DMS153 (cell line): ENCODE measurements around the gene CACHD1.
"Not testable (repeated sequence)": the region's sequence is repeated elsewhere in the genome, so short reads cannot be mapped to it uniquely, and the experiment has no call there.

ENCODE experiments used
- DNase-seq: peaks from one replicate; lab custom pipeline; 2025; lab: John Stamatoyannopoulos, UW

CACHD1 gene

DNA sequence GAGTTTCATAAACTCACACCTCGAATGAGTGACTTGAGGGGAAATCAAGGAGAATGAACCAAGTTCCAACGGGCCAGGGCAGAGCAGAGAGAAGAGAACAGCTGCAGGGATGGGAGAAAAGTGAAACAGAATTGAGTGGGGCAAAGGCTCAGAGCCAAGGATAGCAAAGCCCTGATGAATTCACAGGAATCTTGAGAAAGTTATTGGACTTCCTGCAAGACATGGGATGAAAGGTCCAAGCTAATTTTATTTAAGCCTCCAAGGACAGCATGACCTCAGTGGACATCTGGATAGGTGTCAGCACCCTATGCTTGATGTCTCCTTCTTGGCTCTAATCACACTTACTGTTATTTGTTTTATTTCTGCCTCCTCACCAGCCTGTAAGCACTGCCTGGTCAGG is 232.0 kb downstream of the CACHD1 start:
- DNase-seq = no peak

DNA sequence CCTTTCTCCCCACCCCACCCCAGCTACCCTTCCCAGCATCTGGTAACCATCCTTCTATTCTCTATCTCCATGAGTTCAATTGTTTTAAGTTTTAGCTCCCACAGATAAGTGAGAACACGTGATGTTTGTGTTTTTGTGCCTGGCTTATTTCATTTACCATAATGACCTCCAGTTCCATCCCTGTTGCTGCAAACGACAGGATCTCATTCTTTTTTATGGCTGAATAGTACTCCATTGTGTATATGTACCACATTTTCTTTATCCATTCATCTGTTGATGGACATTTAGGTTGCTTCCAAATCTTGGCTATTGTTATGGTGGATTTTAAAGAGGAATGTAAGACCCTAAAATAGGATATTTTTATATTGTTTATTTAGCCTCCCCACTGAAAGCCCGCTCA is 232.7 kb downstream of the CACHD1 start:
- not testable (repeated sequence) for DNase-seq

DNA sequence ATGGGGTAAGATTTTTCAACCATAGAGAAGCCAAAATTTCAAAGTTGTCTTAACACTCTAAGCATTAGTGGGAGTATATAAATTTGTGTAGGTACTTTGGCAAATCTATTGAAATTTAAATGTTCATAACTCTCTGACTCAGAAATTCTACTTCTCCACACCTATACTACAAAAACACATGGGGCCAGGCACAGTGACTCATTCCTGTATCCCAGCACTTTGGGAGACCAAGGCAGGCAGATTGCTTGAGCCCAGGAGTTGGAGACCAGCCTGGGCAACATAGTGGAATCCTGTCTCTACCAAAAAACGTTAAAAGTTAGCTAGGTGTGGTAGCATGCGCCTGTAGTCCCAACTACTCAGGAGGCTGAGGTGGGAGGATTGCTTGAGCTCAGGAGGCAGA is 233.7 kb downstream of the CACHD1 start:
- DNase-seq = no peak

DNA sequence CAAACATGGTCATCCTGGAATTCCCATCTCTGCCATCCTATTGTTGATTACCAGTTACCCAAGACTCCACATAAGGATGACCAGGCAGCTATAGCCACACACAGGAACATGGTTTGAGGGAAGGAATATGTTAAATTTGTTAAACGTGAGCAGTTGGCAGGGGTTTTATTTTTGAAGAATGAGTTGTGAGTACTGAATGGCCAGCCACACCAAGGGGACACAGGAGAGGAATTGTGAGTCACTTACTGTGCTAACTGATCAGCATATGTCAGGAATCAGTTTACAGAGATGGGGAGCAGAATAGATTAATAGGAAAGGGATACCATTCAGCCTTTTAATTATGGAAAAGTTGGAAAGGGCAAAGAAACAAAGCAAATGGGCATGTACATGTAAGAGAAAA is 235.7 kb downstream of the CACHD1 start:
- no peak for DNase-seq

DNA sequence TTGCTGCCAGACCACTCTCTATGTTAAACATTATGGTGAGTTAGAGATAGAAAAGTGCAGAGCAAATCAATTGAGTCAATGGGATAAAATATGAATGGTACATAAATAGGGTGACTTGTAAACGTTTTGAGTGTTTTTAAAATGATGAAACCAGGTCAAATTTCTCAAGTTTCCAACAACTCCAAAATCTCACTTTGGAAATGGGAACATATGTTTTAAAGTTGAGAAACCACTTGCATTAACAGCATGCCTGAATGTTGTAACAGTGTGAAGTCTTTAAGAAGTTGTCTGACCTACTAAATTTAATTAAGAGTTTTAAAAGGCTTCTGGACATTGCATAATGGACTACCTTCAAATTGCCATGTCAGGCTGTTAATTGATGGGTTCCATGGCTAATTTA is 241.3 kb downstream of the CACHD1 start:
- no peak for DNase-seq

DNA sequence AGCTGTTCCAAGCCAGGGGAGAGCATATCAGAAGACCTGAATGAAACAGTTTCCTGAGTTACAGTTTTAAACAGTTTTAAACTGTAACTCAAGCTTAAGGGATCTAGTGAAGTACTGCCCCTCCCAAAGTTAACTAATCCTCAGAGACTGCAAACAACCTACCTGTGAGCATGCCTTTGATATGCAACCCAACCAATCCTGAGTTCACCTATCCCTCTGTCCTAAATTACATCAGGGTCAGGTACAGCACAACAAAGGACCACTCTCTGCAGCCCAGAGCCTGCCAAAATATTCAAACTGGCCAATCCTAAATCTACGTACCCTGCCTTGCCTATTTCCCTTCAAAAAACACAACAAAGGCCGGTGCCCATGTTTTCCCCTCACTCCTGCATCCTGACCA is 242.1 kb downstream of the CACHD1 start:
- no peak for DNase-seq

DNA sequence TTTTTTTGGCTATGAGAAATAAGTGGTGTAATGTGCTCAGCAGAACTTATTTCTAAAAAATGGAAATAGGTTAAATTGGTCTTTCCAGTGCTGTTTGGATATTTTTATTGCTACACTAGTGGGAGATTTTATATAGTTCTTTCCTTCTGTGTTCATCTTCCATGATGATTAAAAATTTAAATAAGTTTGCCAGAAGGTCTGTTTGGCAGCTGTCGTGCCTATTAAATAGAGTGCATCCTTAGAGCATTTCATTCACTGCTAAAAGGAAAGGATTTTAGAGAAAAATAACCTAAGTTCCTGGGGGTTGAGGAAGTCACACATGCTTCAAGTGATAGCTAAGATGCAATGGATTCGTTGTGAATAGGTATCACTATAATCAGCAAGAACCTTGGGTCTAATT is 245.3 kb downstream of the CACHD1 start:
- no peak for DNase-seq

DNA sequence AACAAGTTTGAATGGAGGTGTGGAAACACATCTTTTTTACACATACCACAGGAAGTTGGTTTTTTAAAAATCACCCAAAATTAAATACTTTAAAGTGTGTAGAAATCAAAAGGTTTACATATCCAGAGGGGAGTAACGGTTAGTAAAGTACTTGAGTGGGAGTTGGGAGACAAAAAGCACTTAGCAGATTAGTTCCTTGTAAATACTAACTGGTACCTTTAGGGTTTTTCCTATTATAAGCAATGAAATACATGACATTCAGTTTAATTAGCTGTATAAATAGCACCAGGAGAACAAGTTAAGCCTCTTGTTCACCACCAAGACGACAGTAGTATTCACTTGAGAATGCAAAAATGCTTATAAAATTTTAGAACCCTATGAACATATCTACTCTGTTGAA is 251.2 kb downstream of the CACHD1 start:
- no peak for DNase-seq

DNA sequence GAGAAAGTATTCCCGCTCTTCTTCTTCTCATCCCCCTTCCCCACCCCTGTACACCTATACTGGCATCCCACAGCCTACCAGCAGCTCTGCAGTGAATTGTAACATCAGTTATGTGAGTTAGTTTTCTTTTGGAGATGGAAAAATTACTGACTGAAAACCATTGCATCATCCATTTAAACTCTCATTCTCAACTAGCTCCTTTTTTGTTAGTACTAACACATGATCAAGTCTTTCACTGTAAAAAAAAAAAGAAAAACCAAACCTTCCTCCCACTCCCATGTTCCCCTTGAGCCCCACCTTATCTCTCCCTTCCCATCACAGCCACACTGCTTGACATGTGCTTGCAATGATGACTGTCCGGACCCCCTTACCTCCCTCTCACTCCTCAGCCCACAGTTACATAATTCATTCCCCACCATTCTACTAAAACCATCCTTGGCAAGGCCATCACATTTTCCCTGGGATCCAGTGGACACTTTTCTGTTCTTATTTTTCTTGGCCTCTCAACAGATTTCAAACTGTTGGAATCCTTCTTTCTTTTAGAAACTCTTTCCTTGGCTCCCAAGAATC is 251.7 kb downstream of the CACHD1 start:
- no peak for DNase-seq

DNA sequence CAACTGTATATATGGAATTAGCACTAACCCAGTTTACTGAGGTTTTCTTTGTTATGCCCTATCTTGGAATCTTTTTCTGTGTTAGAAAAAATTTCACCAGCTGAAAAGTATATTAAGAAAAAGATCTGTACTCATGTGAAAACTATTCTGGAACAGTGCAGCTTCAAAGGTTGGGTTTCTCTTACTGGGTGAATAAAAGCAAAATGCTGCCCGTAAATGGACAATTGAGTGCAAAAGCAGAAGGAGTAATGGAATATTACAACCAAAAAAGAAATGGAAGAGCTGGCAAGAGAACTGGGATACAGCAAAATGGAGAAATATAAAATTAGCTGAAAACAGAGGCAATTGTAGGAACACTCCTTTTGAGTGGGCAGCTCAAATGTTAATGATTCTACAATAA is 257.9 kb downstream of the CACHD1 start:
- no peak for DNase-seq

DNA sequence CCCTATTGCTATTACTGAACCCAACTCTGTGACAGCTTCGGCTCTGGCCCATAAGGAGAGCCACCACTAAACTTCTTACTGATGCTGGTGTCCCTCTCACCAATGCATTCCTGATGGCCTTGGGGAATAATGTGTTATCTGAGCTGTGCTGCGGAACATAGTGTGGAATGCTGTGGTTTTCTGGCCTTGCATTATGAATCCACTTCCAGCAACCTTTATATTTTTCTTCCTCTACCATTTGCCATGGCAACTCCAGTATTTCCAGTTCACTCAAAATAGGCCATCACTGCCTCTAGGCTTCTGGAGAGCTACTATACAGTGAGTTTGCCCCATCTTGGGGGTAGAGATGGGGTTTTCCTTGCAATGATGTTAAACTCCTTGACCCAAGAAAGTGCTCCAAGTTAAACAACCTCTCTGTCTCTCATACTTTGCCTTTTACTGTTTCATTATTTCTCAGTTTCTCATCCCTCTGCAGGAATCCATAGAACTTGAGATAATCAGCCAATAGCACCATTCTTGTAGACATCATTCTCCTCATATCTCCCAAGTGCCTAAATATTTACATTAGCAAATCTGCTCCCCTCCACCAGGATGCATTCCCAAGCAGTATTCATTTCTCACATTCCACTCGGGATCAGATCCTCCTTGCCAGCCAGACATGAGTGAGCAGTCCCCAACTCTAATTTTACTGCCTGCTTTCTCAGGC is 263.8 kb downstream of the CACHD1 start:
- no peak for DNase-seq

DNA sequence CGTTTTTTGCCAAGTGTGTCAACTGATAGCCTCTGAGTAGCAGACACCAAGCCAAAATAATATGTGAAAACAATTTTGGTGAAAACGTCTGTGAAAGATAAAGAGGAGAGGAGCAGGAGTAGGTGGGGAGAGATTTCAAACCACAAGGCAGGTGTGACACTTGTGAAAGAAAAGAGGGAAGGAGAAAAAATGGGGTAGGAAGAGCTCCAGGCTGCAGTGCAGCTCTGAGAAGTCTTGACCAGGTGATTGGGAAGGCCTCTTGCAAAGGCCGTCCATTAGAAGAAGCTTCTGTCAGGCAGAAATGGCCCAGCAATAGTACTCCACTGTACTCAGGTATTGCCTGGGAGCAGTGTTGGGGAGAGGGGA is 264.3 kb downstream of the CACHD1 start:
- DNase-seq = no peak

DNA sequence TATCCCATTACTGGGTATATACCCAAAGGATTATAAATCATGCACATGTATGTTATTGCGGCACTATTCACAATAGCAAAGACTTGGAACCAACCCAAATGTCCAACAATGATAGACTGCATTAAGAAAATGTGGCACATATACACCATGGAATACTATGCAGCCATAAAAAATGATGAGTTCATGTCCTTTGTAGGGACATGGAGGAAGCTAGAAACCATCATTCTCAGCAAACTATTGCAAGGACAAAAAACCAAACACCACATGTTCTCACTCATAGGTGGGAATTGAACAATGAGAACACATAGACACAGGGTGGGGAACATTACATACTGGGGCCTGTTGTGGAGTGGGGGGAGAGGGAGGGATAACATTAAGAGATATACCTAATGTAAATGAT is 270.8 kb downstream of the CACHD1 start:
- DNase-seq = not testable (repeated sequence)
